Endometrium (tissue), 2 donors: Measurements from ENCODE around the gene SELENOP.

ENCODE experiments used
- FAIRE-seq: peaks from 2 replicates; lab custom pipeline; 2012; peaks lifted over from hg19 to GRCh38; lab: Jason Lieb, UNC
- donor health status: control.
- donor health status: control.

Gene SELENOP

GRCh38 chr5:42798284-42799240 is 13.1 kb downstream of the SELENOP start:
- no peak for FAIRE-seq

- no peak for FAIRE-seq
These were observed 20.5 kb downstream of the SELENOP start for GRCh38 chr5:42791151-42791550.

DNA sequence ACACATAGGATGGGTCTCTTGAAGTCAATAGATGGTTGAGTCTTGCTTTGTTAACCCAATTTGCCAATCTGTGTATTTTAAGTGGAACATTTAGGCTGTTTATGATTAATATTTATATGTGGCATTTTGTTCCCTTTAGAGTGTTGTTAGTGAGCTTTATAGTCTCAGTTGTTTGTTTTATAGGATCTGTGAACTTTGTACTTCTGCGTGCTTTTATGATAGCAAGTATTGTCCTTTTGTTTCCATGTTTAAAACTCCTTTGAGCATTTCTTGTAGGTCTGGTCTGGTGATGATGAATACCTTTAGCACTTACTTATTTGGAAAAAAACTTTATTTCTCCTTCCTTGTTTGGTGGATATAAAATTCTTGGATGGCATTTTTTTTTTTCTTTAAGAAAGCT is 23.8 kb downstream of the SELENOP start:
- no peak for FAIRE-seq

- FAIRE-seq, result no peak
These were observed 24.6 kb downstream of the SELENOP start for GRCh38 chr5:42787073-42787472.

DNA sequence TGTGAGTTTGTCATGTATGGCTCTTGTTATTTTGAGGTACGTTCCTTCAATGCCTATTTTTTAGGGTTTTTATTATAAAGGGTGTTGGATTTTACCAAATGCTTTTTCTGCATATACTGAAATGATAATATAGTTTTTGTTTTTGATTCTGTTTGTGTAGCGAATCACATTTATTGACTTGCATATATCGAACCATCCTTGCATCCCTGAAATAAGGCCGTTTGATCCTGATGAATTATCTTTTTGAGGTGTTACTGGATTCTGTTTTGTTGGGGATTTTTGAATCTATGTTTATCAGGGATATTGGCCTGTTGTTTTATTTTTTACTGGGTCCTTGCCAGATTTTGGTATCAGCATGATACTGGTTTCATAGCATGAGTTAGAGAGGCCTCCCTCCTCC is 25.9 kb downstream of the SELENOP start:
- FAIRE-seq, result no peak

- FAIRE-seq, result no peak
These were observed 27.6 kb downstream of the SELENOP start for GRCh38 chr5:42784132-42784531.

DNA sequence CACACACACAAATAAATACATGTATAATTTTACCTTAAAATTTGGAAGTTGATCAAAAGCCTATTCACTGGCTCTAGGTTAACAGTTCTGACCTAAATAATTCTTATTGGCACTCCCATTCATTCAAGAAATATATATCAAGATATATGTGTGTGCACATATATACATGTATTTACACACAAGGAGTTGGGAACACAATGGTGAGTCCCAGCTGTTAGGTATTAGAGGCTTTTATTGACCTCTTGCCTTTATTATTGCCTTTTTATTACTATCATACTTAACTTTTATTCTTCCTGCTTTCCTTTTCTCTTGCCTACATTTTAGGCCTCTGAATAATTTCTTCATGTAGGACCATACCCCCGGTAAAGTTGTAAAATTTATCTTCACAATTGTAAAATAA is 30.1 kb downstream of the SELENOP start:
- no peak for FAIRE-seq

DNA sequence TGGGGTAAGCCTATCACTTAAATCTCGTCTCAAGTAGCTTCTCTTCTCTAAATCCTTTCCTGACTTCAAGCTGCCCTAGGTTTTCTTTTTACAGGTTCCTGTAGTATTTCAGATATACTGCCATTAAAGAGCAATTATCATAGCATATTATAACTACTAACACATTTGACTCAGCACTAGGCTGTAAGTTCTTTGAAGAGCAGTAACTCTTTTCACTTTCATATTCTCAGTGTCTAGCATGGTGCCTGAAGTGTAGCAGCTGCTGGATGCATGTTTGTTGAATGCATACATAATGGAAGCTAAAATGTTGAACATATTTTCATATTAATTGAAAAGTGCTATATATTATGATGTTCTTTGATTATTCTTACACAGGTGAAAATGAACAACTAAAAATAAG is 32.6 kb downstream of the SELENOP start:
- no peak for FAIRE-seq

DNA sequence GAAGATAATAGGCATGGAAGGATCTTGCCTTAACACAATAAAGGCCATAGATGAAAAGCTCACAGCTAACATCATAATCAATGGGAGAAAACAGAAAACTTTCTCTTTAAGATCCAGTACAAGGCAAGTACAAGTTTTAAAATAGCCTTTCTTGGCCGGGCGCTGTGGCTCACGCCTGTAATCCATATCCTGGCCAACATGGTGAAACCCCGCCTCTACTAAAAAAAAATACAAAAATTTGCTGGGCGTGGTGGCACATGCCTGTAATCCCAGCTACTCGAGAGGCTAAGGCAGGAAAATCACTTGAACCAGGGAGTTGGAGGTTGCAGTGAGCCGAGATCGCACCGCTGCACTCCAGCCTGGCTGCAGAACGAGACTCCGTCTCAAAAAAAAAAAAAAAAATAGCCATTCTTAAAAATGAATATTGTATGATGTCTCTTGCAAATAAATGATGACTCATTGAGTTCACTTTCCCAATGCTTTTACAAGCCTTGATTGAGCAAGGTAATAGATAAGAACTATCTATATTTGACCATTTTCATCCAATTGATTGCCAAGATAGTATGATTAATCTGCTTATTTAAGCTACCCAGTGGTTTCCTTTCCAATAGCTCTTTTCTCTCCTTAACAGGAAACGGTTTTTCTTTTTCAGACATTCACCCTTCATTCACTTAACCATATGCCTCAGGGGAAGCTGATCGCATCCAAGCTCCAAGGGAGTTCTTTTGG is 39.3 kb downstream of the SELENOP start:
- FAIRE-seq, result no peak

DNA sequence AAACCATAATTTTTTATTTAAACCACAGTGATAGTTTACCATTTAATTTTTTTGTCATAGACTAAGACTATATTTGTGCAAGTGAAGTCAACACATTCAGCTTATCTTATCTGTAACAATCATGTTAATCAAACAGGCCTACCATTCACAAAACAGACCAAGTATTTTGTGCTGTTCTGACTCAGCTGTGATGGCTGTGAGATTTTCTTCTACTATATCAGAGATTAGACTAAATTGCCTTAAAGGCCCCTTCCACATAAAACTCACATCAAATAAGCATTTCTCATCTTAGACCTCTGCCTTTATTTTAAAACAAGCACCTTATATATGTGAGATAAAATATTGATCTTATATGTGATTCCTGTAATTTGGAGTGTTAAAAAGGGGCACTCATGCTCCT is 41.7 kb downstream of the SELENOP start:
- FAIRE-seq, result no peak

DNA sequence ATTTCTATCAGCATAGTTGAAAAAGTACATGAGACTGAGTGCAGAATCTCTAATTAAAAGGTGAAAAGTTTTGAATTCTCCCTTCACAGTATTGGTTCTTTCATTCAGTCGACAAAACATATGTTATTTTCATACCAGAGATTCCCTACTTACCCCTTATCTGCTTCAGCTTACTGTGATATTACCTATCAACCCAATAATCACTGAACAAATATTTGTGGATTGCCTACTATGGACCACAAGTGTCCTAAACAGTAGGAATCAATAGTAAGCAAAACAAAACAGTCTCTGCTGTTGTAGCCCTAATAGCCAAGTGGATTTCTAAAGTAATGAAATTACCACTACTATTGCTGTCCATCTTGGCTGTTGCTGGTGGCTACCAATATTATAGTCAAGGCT is 43.6 kb downstream of the SELENOP start:
- no peak for FAIRE-seq

GRCh38 chr5:42767491-42768105 is 44.1 kb downstream of the SELENOP start:
- peak; percentile 95 for FAIRE-seq

DNA sequence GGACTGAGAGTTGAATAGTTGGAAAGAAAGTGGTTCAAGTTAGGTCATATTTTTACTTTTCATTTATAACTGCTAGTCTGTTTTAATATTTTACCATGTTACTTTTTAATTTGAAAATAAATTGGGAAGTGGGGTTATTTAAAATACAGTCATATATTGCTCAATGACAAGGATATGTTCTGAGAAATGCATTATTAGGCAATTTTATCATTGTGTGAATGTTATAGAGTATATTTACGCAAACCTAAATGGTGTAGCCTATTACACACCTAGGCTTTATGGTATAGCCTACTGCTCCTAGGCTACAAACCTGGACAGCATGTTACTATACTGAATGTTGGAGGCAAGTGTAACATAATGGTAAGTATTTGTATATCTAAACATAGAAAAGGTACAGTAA is 49.9 kb downstream of the SELENOP start:
- no peak for FAIRE-seq

DNA sequence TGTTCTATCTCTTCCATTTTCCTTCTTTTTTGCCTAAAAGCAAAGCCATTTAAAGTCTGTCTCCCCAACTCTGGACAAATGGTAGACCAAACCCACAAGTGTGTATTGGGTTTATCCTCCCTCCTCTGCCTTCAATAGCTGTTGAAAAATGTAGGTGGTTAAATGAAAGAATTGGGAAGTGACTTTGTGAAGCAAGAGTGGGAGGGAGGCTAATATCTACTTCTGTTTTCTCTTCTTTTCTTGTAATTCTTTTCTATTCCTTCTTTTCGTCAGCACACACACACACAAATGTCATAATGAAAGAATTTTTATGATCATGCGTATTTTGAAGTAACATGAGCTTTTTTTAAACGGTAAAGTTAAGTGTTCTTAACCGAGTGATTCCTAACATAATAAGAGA is 51.3 kb downstream of the SELENOP start:
- no peak for FAIRE-seq

GRCh38 chr5:42759456-42759855 is 52.2 kb downstream of the SELENOP start:
- no peak for FAIRE-seq

- FAIRE-seq, result no peak
These were observed 54.8 kb downstream of the SELENOP start, which contains the start of gene CCDC152 for GRCh38 chr5:42756606-42757601. Gene CCDC152 (plus strand): TSS chr5:42756818. CDS start chr5:42759122, 2,304 bp downstream.

DNA sequence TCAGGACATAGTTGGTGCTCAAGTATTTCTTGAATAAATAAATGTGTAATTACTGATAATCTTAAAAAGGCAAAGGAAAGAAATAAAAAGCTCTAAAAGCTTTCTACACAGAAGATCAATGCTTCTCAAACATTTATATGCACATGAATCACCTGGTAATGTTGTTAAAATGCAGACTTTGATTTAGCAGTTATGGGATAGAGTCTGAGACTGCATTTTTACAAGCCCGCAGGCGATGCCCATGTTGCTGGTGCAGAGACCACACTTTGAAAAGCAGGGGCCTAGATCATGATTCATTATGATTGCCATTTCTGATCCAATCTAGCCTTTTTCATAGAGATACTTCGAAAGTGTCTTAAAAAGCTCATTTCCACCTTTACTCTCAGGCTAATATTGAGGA is 58.6 kb downstream of the SELENOP start:
- FAIRE-seq, result no peak

- FAIRE-seq, result no peak
These were observed 60.6 kb downstream of the SELENOP start for GRCh38 chr5:42751044-42751443.

DNA sequence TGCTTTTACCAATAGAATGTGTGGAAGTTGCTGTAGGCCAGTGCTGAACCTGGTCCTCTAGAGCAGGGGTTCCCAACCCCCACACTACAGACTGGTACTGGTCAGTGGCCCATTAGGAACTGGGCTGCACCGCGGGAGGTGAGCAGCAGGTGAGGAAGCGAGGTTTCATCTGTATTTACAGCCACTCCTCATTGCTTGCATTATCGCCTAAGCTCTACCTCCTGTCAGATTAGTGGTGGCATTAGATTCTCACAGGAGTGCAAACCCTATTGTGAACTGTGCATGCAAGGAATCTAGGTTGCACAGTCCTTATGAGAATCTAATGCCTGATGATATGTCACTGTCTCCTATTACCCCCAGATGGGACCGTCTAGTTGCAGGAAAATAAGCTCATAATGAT is 61.2 kb downstream of the SELENOP start:
- FAIRE-seq, result no peak
